NT2/D1 (cell line): ENCODE measurements around the gene ARHGEF26.
A peak's percentile ranks its signal among the peaks of the same experiment; 100 is the strongest.

ENCODE experiments used
- DNase-seq: peaks from one replicate; pipeline ENCODE4 v3.0.0-alpha.2; 2011; ENCODE audit warnings: low read depth, low spot score
- H3K27me3 ChIP-seq: 2 replicates; pipeline ENCODE4 v1.6.0; 2011; ENCODE audit warnings: mild to moderate bottlenecking; ENCODE audit not compliant: insufficient read length, insufficient read depth
- H3K36me3 ChIP-seq: 2 replicates; pipeline ENCODE4 v1.6.1; 2011; ENCODE audit warnings: mild to moderate bottlenecking, low read length, mixed read lengths; ENCODE audit not compliant: insufficient read depth, insufficient read length
- H3K4me1 ChIP-seq: 2 replicates; pipeline ENCODE4 v1.5.1; 2011; ENCODE audit not compliant: insufficient read depth, insufficient read length
- H3K4me3 ChIP-seq: 2 replicates; pipeline ENCODE4 v1.5.1; 2011; ENCODE audit warnings: low read depth; ENCODE audit not compliant: insufficient read length
- H3K9ac ChIP-seq: 2 replicates; pipeline ENCODE4 v1.6.0; 2011; ENCODE audit warnings: low read depth; ENCODE audit not compliant: insufficient read length
- H3K9me3 ChIP-seq: 2 replicates; pipeline ENCODE4 v1.5.1; 2011; ENCODE audit warnings: mild to moderate bottlenecking, low read length; ENCODE audit not compliant: insufficient read depth
- SUZ12 ChIP-seq: IDR thresholded peaks from 2 replicates; pipeline ENCODE4 v1.6.1; 2011; ENCODE audit not compliant: insufficient read length, insufficient read depth; ENCODE audit errors: extremely low read depth
- YY1 ChIP-seq: IDR thresholded peaks from 2 replicates; pipeline ENCODE4 v1.6.1; 2011; ENCODE audit not compliant: insufficient read length, insufficient read depth
- ZNF274 ChIP-seq: IDR thresholded peaks from 2 replicates; pipeline ENCODE4 v1.6.1; 2011; ENCODE audit warnings: mild to moderate bottlenecking, low read depth, low read length

The ARHGEF26 gene

GRCh38 chr3:154188437-154188836, 67.2 kb downstream of the ARHGEF26 start:
- Histone ChIP-seq H3K4me3 (no peak overlapping the region), H3K27me3 (no peaks in the 10 kb centered on the region), H3K9ac (no peak overlapping the region), H3K9me3 (no peaks in the 10 kb centered on the region), H3K4me1 (no peaks in the 10 kb centered on the region), H3K36me3 (peaks cover 9% of the 10 kb centered on the region)
- TF ChIP-seq SUZ12 (no peak), ZNF274 (no peak), YY1 (no peak)
- no peak for DNase-seq

DNA sequence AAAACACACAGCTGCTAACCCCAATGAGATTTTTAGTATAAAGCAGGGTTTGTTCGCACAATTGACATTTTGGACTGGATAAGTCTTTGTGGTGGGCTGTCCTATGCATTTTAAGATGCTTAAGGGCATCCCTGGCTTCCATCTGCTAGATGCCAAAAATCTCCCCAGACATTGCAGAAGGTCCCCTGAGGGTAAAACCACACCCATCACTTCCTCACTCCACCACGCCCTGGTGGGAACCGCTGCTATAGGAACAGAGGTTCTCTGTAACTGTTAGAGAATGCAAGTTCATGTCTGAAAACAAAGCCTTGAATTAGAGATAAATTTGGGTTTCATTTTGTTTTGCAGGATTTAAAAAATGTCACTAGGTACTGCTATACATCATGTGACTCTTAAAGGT, 67.7 kb downstream of the ARHGEF26 start:
- Histone ChIP-seq H3K9me3 (no peaks in the 10 kb centered on the region), H3K9ac (no peak overlapping the region), H3K4me1 (no peaks in the 10 kb centered on the region), H3K4me3 (no peak overlapping the region), H3K27me3 (no peaks in the 10 kb centered on the region), H3K36me3 (peaks cover 9% of the 10 kb centered on the region)
- no peak for DNase-seq
- TF ChIP-seq ZNF274, result no peak
- no peak for TF ChIP-seq SUZ12

GRCh38 chr3:154191520-154191919, 70.3 kb downstream of the ARHGEF26 start:
- H3K4me3 ChIP-seq, result no peak overlapping the region
- H3K27me3 ChIP-seq, result no peaks in the 10 kb centered on the region
- H3K9me3 ChIP-seq, result no peaks in the 10 kb centered on the region
- no peak for DNase-seq
- H3K4me1 ChIP-seq, result no peaks in the 10 kb centered on the region
- H3K9ac ChIP-seq, result no peak overlapping the region
- peaks cover 18% of the 10 kb centered on the region for H3K36me3 ChIP-seq
- no peak for TF ChIP-seq YY1
- no peak for TF ChIP-seq ZNF274
- TF ChIP-seq SUZ12, result no peak

- H3K27me3 ChIP-seq, result no peaks in the 10 kb centered on the region
- DNase-seq, result no peak
- no peaks in the 10 kb centered on the region for H3K4me1 ChIP-seq
- H3K36me3 ChIP-seq, result peaks cover 18% of the 10 kb centered on the region
- no peaks in the 10 kb centered on the region for H3K9me3 ChIP-seq
- no peak overlapping the region for H3K9ac ChIP-seq
- H3K4me3 ChIP-seq, result no peak overlapping the region
- TF ChIP-seq YY1 (no peak), ZNF274 (no peak), SUZ12 (no peak)
Measured at GRCh38 chr3:154192225-154192624, 71.0 kb downstream of the ARHGEF26 start.

- no peaks in the 10 kb centered on the region for H3K4me1 ChIP-seq
- no peaks in the 10 kb centered on the region for H3K27me3 ChIP-seq
- no peaks in the 10 kb centered on the region for H3K9me3 ChIP-seq
- no peak for DNase-seq
- TF ChIP-seq ZNF274, result no peak
- no peak for TF ChIP-seq SUZ12
- no peak overlapping the region for H3K4me3 ChIP-seq
- no peak overlapping the region for H3K9ac ChIP-seq
- H3K36me3 ChIP-seq, result peaks cover 18% of the 10 kb centered on the region
Measured at GRCh38 chr3:154193000-154193615, 71.9 kb downstream of the ARHGEF26 start.

DNA sequence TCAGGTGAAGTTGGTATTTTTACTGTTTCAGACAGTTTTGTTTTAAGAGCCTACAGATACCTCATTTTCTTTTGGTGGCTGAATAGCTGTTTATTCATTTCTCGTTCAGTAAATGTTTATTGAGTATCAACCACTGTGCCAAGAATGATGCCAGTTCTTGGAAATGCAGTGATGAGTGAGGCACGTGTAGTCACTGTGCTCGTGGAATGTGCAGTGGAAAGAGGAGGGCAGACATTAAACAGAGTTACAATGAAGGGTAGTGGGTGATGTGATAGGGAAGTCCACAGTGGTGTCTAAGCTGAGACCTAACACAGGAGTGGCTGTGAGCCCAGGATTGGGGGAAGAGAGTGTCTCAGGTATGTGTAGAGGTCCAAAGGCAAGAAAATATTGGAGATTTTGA, 73.7 kb downstream of the ARHGEF26 start:
- no peak for TF ChIP-seq ZNF274
- no peak for TF ChIP-seq YY1
- TF ChIP-seq SUZ12, result no peak
- peaks cover 16% of the 10 kb centered on the region for H3K36me3 ChIP-seq
- H3K9me3 ChIP-seq, result 0 out of 2 replicates have a peak, but pooled peaks cover 4% of the 10 kb centered on the region
- no peaks in the 10 kb centered on the region for H3K4me1 ChIP-seq
- no peak overlapping the region for H3K9ac ChIP-seq
- no peak for DNase-seq
- H3K27me3 ChIP-seq, result no peaks in the 10 kb centered on the region
- no peak overlapping the region for H3K4me3 ChIP-seq

GRCh38 chr3:154195620-154196356, 74.6 kb downstream of the ARHGEF26 start:
- Histone ChIP-seq H3K27me3 (no peaks in the 10 kb centered on the region), H3K9ac (no peak overlapping the region), H3K9me3 (0 out of 2 replicates have a peak, but pooled peaks cover 4% of the 10 kb centered on the region), H3K36me3 (peaks cover 16% of the 10 kb centered on the region), H3K4me3 (no peak overlapping the region), H3K4me1 (no peaks in the 10 kb centered on the region)
- peak; percentile 36 for DNase-seq
- TF ChIP-seq ZNF274 (no peak), YY1 (no peak), SUZ12 (no peak)

- Histone ChIP-seq H3K9me3 (0 out of 2 replicates have a peak, but pooled peaks cover 4% of the 10 kb centered on the region), H3K4me1 (no peaks in the 10 kb centered on the region), H3K9ac (no peak overlapping the region), H3K4me3 (no peak overlapping the region), H3K27me3 (no peaks in the 10 kb centered on the region), H3K36me3 (peaks cover 9% of the 10 kb centered on the region)
- TF ChIP-seq YY1, result no peak
- no peak for DNase-seq
Measured at GRCh38 chr3:154197751-154198150, 76.6 kb downstream of the ARHGEF26 start.
